ENCODE results near the gene DYNLT4. TPM values are rescaled to one million over a fixed set of nuclear protein-coding genes. Genes with fewer than 3 reads are reported as not detected.

The DYNLT4 gene
- total and polyA plus RNA-seq, 2 of the 8 experiments (the other 6 are each of a cell fraction or from before 2014, with no cell fraction given) = 0.29 TPM; not detected in 1

DNA sequence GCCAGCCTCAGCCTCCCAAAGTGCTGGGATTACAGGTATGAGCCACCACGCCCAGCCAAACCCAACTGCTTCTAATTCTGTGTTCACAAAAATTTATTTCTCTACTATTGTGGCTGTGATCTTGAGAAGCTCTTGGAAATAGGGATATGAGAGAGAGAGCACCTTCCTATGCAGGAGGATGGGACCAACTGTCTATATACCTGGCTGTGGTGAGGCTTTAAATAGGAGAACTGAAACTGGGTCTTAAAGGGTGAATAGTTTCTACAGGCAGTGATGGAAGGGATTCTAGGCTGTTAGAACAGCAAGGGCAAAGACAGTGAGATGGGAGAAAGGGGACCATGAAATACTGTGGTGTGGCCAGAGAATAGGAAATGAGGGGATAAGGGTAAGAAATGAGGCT, 44.2 kb upstream of the DYNLT4 start (continued):
- no peak for TF ChIP-seq CTBP2 (IDR thresholded peaks at IDR 0.05; ENCODE audit: borderline replicate concordance, insufficient read depth, insufficient read length, low read length)
- no peak for TF ChIP-seq EGR1 (IDR thresholded peaks at IDR 0.05; ENCODE audit: borderline replicate concordance, low read depth, low read length)
- TF ChIP-seq, protein P1, sequence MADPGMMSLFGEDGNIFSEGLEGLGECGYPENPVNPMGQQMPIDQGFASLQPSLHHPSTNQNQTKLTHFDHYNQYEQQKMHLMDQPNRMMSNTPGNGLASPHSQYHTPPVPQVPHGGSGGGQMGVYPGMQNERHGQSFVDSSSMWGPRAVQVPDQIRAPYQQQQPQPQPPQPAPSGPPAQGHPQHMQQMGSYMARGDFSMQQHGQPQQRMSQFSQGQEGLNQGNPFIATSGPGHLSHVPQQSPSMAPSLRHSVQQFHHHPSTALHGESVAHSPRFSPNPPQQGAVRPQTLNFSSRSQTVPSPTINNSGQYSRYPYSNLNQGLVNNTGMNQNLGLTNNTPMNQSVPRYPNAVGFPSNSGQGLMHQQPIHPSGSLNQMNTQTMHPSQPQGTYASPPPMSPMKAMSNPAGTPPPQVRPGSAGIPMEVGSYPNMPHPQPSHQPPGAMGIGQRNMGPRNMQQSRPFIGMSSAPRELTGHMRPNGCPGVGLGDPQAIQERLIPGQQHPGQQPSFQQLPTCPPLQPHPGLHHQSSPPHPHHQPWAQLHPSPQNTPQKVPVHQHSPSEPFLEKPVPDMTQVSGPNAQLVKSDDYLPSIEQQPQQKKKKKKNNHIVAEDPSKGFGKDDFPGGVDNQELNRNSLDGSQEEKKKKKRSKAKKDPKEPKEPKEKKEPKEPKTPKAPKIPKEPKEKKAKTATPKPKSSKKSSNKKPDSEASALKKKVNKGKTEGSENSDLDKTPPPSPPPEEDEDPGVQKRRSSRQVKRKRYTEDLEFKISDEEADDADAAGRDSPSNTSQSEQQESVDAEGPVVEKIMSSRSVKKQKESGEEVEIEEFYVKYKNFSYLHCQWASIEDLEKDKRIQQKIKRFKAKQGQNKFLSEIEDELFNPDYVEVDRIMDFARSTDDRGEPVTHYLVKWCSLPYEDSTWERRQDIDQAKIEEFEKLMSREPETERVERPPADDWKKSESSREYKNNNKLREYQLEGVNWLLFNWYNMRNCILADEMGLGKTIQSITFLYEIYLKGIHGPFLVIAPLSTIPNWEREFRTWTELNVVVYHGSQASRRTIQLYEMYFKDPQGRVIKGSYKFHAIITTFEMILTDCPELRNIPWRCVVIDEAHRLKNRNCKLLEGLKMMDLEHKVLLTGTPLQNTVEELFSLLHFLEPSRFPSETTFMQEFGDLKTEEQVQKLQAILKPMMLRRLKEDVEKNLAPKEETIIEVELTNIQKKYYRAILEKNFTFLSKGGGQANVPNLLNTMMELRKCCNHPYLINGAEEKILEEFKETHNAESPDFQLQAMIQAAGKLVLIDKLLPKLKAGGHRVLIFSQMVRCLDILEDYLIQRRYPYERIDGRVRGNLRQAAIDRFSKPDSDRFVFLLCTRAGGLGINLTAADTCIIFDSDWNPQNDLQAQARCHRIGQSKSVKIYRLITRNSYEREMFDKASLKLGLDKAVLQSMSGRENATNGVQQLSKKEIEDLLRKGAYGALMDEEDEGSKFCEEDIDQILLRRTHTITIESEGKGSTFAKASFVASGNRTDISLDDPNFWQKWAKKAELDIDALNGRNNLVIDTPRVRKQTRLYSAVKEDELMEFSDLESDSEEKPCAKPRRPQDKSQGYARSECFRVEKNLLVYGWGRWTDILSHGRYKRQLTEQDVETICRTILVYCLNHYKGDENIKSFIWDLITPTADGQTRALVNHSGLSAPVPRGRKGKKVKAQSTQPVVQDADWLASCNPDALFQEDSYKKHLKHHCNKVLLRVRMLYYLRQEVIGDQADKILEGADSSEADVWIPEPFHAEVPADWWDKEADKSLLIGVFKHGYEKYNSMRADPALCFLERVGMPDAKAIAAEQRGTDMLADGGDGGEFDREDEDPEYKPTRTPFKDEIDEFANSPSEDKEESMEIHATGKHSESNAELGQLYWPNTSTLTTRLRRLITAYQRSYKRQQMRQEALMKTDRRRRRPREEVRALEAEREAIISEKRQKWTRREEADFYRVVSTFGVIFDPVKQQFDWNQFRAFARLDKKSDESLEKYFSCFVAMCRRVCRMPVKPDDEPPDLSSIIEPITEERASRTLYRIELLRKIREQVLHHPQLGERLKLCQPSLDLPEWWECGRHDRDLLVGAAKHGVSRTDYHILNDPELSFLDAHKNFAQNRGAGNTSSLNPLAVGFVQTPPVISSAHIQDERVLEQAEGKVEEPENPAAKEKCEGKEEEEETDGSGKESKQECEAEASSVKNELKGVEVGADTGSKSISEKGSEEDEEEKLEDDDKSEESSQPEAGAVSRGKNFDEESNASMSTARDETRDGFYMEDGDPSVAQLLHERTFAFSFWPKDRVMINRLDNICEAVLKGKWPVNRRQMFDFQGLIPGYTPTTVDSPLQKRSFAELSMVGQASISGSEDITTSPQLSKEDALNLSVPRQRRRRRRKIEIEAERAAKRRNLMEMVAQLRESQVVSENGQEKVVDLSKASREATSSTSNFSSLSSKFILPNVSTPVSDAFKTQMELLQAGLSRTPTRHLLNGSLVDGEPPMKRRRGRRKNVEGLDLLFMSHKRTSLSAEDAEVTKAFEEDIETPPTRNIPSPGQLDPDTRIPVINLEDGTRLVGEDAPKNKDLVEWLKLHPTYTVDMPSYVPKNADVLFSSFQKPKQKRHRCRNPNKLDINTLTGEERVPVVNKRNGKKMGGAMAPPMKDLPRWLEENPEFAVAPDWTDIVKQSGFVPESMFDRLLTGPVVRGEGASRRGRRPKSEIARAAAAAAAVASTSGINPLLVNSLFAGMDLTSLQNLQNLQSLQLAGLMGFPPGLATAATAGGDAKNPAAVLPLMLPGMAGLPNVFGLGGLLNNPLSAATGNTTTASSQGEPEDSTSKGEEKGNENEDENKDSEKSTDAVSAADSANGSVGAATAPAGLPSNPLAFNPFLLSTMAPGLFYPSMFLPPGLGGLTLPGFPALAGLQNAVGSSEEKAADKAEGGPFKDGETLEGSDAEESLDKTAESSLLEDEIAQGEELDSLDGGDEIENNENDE (IDR thresholded peaks at IDR 0.05; ENCODE audit: insufficient replicate concordance, low read length) = no peak
- TF ChIP-seq CEBPB (IDR thresholded peaks at IDR 0.05; ENCODE audit: low read depth, low read length) = no peak
- no peak for TF ChIP-seq ATF3 (IDR thresholded peaks at IDR 0.05; ENCODE audit: insufficient read depth, low read depth, low read length)
- no peak for TF ChIP-seq RNF2 (IDR thresholded peaks at IDR 0.05; ENCODE audit: borderline replicate concordance, low read depth, low read length, missing control alignments, poor library complexity, severe bottlenecking)
- no peak for TF ChIP-seq TAF1 (IDR thresholded peaks at IDR 0.05; ENCODE audit: low read depth, low read length)
